Measurements from ENCODE around the gene CDH23. TPM values are rescaled to one million over a fixed set of nuclear protein-coding genes. Genes with fewer than 3 reads are reported as not detected.
A peak's percentile ranks its signal among the peaks of the same experiment; 100 is the strongest.

CDH23 gene
- total and polyA plus RNA-seq, 9 of the 15 experiments (the other 6 are each of a cell fraction or from before 2014, with no cell fraction given), result 0.18 to 1.2 (median 0.47) TPM

GRCh38 chr10:71623098-71623985, 226.6 kb downstream of the CDH23 start (continued):
- TF ChIP-seq ZNF589 (CRISPR knock-in tag; IDR thresholded peaks at IDR 0.05; ENCODE audit: low read depth) (no peak), CHAMP1 (IDR thresholded peaks at IDR 0.05) (no peak), NELFE (IDR thresholded peaks at IDR 0.05; ENCODE audit: insufficient read depth, insufficient read length) (no peak), ELF2 (CRISPR knock-in tag; IDR thresholded peaks at IDR 0.05) (0 out of 2 replicates have a peak, but pooled peaks have one; percentile 38), ARNT (IDR thresholded peaks at IDR 0.05) (no peak), JUND (IDR thresholded peaks at IDR 0.05; ENCODE audit: borderline replicate concordance, low read depth, low read length) (peak; percentile 27; the same call in 1 of the 2 replicates), JUND (tag; IDR thresholded peaks at IDR 0.05; ENCODE audit: borderline replicate concordance, low read depth, low read length) (no peak; the same call in 2 of the 3 replicates), KLF16 (IDR thresholded peaks at IDR 0.05) (peak; percentile 40; the same call in 1 of the 2 replicates), ZNF75A (CRISPR knock-in tag; IDR thresholded peaks at IDR 0.05) (no peak), KDM1A (IDR thresholded peaks at IDR 0.05) (peak; percentile 88 to 92), XRCC5 (IDR thresholded peaks at IDR 0.05; ENCODE audit: low read depth, low read length) (no peak), NUFIP1 (IDR thresholded peaks at IDR 0.05; ENCODE audit: partially characterized antibody) (no peak), RBM22 (IDR thresholded peaks at IDR 0.05; ENCODE audit: low read depth, low read length, poor library complexity, severe bottlenecking) (no peak), ZC3H11A (IDR thresholded peaks at IDR 0.05; ENCODE audit: low read depth, low read length) (no peak), CBFB (CRISPR knock-in tag; IDR thresholded peaks at IDR 0.05) (no peak), BHLHE40 (IDR thresholded peaks at IDR 0.05; ENCODE audit: low read length) (peak; percentile 87), CCAR2 (IDR thresholded peaks at IDR 0.05; ENCODE audit: low read depth, low read length) (no peak), SMC3 (conservative IDR thresholded peaks at IDR 0.05; ENCODE audit: insufficient read depth, low read depth, low read length) (0 out of 2 replicates have a peak, but pooled peaks have one; percentile 19), GTF2E2 (tag; IDR thresholded peaks at IDR 0.05) (no peak), SNIP1 (IDR thresholded peaks at IDR 0.05; ENCODE audit: low read depth) (no peak), RB1 (IDR thresholded peaks at IDR 0.05; ENCODE audit: low read depth) (0 out of 2 replicates have a peak, but pooled peaks have one; percentile 13)
- TF ChIP-seq, protein P1, sequence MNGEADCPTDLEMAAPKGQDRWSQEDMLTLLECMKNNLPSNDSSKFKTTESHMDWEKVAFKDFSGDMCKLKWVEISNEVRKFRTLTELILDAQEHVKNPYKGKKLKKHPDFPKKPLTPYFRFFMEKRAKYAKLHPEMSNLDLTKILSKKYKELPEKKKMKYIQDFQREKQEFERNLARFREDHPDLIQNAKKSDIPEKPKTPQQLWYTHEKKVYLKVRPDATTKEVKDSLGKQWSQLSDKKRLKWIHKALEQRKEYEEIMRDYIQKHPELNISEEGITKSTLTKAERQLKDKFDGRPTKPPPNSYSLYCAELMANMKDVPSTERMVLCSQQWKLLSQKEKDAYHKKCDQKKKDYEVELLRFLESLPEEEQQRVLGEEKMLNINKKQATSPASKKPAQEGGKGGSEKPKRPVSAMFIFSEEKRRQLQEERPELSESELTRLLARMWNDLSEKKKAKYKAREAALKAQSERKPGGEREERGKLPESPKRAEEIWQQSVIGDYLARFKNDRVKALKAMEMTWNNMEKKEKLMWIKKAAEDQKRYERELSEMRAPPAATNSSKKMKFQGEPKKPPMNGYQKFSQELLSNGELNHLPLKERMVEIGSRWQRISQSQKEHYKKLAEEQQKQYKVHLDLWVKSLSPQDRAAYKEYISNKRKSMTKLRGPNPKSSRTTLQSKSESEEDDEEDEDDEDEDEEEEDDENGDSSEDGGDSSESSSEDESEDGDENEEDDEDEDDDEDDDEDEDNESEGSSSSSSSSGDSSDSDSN (IDR thresholded peaks at IDR 0.05; ENCODE audit: borderline replicate concordance in 1 of 2, low read depth in 2 of 2, low read length in 2 of 2), result no peak
- TF ChIP-seq, protein P2, sequence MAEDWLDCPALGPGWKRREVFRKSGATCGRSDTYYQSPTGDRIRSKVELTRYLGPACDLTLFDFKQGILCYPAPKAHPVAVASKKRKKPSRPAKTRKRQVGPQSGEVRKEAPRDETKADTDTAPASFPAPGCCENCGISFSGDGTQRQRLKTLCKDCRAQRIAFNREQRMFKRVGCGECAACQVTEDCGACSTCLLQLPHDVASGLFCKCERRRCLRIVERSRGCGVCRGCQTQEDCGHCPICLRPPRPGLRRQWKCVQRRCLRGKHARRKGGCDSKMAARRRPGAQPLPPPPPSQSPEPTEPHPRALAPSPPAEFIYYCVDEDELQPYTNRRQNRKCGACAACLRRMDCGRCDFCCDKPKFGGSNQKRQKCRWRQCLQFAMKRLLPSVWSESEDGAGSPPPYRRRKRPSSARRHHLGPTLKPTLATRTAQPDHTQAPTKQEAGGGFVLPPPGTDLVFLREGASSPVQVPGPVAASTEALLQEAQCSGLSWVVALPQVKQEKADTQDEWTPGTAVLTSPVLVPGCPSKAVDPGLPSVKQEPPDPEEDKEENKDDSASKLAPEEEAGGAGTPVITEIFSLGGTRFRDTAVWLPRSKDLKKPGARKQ (CRISPR knock-in tag; IDR thresholded peaks at IDR 0.05), result no peak
